Articular chondrocyte of knee joint (primary cell): ENCODE results near the gene AMMECR1. TPM values are rescaled to one million over a fixed set of nuclear protein-coding genes. Genes with fewer than 3 reads are reported as not detected.

Source experiments
- small RNA-seq: library from RNA; depleted of rRNA; stranded (forward); fragments of <200 nt; gene quantifications from one replicate; pipeline ENCODE3, GENCODE V24; 2012
- total RNA-seq: library from RNA; depleted of rRNA; stranded (reverse); fragments of >200 nt; gene quantifications from 2 replicates; pipeline ENCODE4 v1.2.3, GENCODE V29; 2012

Gene AMMECR1
- 8.8 and 9.0 TPM in 2 replicates for total RNA-seq

DNA sequence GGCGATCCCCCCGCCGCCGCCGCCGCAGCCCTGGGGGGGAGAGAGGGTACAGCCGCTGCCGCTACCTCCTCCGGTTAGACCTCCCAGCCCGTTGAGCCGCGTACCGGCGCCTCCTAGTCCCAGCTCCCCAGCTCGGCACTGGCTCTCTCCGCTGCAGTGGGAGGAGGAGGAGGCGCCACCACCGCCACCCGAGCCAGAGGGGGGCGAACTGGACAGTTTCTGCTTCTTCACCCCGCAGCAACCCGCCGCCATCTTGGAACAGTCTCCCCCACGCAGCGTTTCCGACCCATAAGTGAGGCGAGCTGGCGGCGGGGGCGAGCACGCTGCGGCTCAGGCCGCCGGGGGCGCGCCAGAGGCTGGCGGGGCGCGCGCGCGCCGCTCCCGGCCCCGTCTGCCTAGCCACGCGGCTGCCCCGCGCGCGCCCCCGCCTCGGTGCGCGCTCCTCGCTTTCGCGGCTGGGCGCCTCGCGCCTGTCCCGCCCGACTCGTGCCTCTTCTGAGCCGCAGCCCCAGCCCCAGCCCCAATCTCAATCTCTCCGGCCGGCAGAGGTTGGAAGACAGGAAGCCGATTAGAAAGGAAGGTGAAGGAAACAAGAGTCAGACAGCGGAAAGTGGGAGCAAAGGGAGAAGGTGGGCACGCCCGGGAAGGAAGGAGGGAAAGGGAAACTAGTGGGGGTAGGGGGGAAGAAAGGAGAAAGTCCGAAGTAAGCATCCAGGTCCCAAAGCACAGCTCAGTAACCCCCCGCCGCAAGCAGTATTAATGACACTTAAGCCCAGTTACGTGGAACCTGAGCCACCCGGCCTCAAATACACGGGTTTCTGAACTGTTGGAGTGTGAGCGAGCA is at the start of gene AMMECR1:
TSS of gene AMMECR1 (minus strand) at position 266 of the 844 bp plus-strand sequence. CDS start at position 252, 14 bp downstream.

DNA sequence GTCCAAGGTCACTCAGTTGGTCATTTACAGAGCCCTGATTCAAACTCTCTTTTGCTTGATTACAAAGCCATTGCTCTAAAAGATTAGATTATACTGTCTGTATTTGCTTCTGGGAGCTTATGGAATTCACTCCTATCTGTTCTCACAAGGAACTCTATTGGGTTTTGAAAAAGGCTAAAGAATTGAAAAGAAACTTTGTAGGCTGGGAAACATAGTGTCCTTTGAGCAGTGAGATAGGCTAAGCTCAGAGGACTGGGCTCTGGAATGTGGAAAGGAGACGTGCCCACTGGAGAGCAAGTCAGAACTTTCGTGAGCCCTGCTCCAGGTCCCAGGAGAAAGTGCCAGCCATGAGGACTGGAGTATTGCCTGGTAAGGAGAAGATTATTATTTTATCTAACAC is 40.7 kb upstream of the AMMECR1 start, which contains the start of gene RTL9:
TSS of gene RTL9 (plus strand) at position 301 of the 400 bp plus-strand sequence. CDS start 91,770 bp downstream, outside the sequence.

Small RNA genes within 50 kb of the gene (small RNA-seq; reads per million reads assigned to genes)
- gene GNG5P2 = not detected
- gene SNORD96B = 1.3 reads per million, percentile 55 among the genes with 10 or more reads in this experiment

Other genes with a start within 250 kb of the AMMECR1 start
- 0.13 and 0.22 TPM in 2 replicates for gene RTL9, start 40.8 kb upstream of the AMMECR1 start, total RNA-seq